Epithelial cell of umbilical artery (primary cell): Measurements from ENCODE around the gene DYTN. TPM values are rescaled to one million over a fixed set of nuclear protein-coding genes. Genes with fewer than 3 reads are reported as not detected.

Experiments used
- total RNA-seq: library from RNA; depleted of rRNA; stranded (reverse); fragments of >200 nt; gene quantifications from 2 replicates; pipeline ENCODE4 v1.2.3, GENCODE V29; 2014

The DYTN gene, protein sequence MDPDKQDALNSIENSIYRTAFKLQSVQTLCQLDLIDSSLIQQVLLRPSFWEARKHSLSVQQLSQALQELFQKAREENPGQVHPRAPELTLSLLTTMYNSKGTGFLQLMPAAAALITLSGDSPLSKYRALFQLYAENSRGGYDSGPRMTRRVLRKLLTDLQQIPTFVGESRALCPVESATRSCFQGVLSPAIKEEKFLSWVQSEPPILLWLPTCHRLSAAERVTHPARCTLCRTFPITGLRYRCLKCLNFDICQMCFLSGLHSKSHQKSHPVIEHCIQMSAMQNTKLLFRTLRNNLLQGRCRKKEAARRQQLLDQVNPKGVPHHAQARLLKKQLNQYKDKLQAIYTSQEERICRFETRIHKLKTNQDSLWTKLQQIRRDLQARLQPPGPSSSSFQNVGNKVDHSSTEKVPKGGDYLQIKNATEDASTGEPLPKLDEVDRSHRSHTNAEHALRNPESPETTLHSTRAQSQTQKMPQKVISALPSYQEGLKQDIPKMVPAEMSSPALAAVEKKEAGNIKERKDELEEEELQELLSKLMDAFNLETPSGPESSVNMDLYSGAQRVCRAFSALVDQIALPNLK
- not detected in 2 replicates for total RNA-seq

GRCh38 chr2:206718296-206718695 lies at the start of gene DYTN:
Gene DYTN (minus strand): TSS chr2:206718396. CDS start chr2:206718279, 117 bp downstream.

DNA sequence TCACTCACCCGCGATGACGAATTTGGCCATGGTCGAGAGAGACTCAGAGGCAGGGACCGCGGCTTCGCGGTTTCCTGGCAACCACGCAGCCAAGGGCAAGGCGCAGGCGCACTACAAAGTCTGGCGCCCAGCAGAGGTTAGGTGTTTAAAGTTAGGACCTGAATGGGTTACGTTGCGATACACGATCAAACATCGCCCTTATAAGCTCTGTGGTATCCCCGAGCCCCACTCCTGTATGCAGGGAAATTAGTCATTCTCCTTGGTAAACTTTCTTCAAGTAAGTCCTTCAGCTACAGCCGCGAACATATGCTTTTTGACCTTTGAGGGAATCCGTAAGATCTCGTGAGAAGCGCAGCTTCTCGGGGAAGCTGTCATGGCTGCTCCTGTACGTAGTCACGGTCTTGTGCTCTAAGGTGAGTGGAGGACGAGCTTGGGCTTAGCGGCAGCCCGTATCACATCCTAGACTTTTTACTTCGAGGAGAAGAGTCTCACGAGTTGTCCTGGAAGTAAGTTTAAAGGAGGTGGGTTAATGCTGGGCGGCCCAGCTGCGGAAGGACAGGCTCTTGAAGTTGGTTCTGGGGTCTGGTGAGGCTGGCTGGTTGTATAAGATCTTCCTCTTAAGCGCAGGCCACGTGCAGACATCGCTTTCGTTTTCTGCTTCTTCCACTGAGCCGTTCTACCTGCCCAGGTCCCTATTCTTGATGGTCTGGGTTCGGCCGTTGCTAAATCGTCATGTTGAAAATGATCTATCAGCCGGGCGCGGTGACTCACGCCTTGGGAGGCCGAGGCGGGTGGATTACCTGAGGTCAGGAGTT lies 47.3 kb upstream of the DYTN start, which contains the start of the genes FASTKD2 and MDH1B:
FASTKD2 (plus strand) TSS at position 365 of the 815 bp plus-strand sequence. CDS start 1,088 bp downstream, outside the sequence.
MDH1B (minus strand) TSS at position 87 of the 815 bp plus-strand sequence; CDS start at position 30, 57 bp downstream.

DNA sequence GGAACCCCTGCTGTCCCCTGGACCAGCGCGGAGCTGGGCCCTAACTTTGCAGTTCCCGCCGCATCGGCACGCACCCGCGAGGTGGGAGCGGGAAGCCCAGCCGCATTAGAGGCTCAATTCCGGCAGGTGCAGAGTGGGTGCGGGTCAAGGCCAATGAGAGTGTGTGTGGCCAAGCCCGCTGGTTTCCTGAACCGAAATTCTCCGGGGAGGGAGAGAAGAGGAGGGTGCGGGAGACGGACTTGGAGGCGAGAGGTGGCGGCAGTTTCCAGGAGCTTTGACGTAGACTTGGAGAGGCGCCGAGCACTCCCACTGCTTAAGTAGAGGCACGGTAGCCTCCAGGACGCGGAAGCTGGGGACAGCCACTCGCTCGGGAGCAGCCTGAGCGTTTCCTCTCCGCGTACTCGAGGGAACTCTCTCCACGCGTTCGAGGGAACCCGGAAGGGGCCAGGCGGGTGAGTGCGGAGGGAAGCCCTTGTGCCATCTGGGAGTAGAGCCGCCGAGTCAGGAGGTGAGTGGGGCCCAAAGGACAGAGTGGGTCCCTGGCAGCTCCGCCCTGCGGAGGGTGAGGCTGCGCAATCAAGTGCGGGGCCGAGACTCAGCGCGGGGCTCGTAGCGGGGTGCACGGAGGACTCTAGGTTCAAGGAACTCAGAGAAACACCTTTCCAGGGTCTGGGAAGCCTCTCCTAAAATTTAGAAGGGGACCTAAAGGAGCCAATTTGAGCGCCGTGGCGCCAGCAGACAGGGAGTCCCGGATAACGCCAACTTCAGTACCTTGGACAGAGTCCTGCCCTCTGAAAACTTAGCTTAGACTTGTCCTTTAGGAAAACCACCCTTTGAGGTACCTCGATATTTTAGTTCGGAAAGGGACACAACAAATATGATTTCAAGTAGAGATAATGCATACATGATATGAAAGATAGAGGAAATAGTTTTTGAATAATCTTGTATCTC lies 75.8 kb downstream of the DYTN start, which contains the start of gene FAM237A:
FAM237A (plus strand) TSS at position 413 of the 951 bp plus-strand sequence. CDS start 1,750 bp downstream, outside the sequence.

Other genes with a start within 250 kb of the DYTN start
- not detected in 2 replicates for gene FAM237A, start 75.9 kb downstream of the DYTN start, total RNA-seq
- under 0.01 and 0.61 TPM in 2 replicates for gene MDH1B, start 46.9 kb upstream of the DYTN start, total RNA-seq
- 47.7 and 80.9 TPM in 2 replicates for gene FASTKD2, start 47.2 kb upstream of the DYTN start, total RNA-seq
- gene CPO, start 221.1 kb upstream of the DYTN start, total RNA-seq, result 0.32 TPM in 1 of 2 replicates, not detected in the other